ENCODE data around the gene TRAPPC2L. TPM values are rescaled to one million over a fixed set of nuclear protein-coding genes. Genes with fewer than 3 reads are reported as not detected.
"Not testable (repeated sequence)": the region's sequence is repeated elsewhere in the genome, so short reads cannot be mapped to it uniquely, and the experiment has no call there.

The TRAPPC2L gene
- total RNA-seq, 1 donor from 2014 or later, result 30.4 TPM

GRCh38 chr16:88878967-88879787, 22.2 kb downstream of the TRAPPC2L start:
- no peak for DNase-seq

GRCh38 chr16:88879788-88880055, 22.8 kb downstream of the TRAPPC2L start:
- no peak for DNase-seq

- no peak for DNase-seq
Observed at GRCh38 chr16:88880226-88881006, 23.5 kb downstream of the TRAPPC2L start.

DNA sequence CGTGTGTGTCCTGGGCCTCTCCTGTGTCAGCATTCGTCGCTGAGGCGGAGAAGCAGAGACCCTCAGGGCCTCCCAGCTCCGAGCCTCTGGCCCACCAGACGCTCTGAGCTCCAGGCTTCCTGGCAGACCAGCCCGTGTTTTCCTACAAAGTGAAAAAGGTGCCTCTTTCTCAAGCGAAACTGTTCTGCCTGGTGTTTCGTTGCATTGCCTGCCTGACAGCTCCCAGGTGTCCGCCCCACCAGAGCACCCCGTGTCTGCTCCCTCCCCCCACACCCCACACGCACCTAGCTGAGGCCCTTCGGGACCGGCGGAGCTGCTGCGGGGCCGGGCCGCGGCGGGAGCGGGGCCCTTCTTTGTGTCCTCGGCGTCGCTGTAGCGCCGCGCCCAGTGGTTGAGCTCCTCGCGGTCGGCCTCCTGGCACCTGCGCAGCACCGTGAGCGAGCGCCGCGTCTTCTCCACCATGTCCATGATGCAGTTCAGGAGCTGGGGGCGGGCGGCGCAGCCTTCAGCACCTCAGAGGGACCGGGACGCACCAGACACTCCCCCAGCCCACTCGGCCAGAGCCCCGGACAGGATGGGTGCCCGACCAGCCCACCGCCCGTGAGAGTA, 24.2 kb downstream of the TRAPPC2L start:
- DNase-seq, result no peak

DNA sequence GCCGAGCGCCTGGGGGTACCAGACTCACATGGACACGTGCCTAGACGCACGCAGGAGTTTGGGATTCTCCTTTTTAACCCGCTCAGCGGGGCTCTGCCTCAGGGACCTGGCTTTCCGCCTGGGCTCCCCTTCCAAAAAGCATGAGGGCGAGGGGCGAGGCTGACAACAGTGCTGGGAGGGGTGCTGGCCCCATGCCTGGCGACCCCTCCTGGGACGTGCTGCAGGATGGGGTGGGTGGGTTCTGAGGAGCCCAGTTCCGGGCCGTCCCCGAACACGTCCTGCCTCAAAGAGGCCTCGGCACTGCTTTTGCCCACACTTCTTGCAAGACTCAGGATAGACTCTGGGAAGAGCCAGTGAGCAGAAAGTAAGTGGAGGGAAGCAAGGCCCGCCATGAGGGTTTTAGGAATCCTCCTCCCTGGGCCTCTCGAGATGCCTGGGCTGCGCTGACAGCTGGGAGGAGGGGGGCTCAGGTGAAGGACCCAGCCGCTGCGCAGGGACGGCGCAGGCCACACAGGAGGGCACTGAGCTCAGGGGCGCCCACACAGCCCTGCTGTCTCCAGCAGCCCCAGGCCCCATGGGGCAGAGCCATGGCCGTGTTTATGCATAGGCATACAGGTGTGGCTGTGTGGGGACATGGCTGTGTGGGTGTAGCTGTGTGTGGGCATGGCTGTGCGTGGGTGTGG, 24.9 kb downstream of the TRAPPC2L start:
- no peak for DNase-seq

GRCh38 chr16:88882358-88883030, 25.6 kb downstream of the TRAPPC2L start:
- DNase-seq, result no peak

GRCh38 chr16:88883117-88883895, 26.4 kb downstream of the TRAPPC2L start:
- DNase-seq, result no peak

DNA sequence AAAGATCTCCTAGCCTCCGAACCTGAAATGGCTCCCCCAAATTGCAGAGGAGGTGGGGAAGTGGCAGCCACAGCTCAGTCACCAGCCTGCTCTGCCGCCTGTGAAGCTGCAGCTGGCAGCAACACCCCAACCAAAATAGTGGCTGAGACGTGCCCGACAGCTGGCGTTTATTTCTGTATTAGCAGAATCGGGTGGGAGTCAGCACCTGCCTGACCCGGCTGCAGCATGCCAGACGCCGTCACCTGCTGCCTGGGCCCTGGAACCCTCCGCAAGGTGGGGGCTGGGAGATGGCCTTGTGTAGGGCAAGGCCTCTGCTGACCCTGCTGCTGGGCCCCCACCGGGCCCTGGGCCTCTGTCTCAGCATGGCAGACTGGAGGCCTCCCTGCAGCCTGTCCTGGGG, 27.0 kb downstream of the TRAPPC2L start:
- DNase-seq, result peak; percentile 16

- DNase-seq, result no peak
Observed at GRCh38 chr16:88884569-88885271, 27.8 kb downstream of the TRAPPC2L start.

DNA sequence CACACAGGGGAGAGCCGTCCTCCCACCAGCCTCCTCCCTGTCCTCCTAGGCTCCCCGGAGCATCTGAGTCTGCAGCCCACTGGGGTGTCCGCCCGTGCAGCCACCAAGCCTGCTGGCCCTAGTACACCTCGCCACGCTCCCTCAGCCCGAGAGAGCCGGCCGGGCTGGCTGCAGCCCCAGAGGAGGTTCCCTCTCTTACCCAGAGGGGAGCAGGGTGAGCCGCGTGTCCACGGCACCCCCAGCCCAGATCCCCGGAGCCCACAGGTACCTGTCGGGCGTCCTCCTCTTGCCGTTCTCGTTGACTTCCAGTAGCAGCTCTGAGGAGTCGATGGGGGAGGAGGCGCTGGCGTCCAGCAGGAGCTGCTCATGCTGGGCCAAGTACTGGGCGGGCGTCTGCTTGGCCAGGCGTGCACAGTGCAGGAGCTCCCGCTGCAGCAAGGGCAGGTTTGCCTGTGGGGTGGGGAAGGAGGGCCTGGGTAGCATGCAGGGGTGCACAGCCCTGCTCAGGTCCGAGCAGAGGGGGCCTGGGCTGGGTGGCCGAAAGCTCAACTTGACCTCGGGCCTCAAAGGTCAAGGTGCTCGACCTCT, 28.9 kb downstream of the TRAPPC2L start:
- DNase-seq, result no peak

DNA sequence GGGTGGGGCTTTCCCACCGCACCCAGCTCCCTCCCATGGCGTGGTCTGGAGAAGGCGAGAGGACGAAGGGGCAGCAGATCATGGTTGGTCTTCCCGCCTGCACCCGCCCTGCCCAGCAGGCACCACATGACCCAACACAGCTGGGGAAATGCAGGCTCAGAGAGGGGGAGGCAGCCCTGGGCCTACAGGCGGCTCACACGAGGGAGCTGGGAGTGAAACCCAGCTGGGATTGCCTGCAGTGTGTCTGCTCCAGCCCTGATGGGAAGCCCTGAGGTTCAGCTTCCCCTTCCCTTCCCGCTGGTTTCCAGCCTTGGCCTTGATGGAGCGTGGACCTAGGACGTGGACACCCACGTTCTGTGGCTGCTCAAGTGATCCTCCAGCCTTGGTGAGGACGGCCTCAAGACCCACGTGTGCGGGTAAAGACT, 29.5 kb downstream of the TRAPPC2L start:
- DNase-seq, result no peak

DNA sequence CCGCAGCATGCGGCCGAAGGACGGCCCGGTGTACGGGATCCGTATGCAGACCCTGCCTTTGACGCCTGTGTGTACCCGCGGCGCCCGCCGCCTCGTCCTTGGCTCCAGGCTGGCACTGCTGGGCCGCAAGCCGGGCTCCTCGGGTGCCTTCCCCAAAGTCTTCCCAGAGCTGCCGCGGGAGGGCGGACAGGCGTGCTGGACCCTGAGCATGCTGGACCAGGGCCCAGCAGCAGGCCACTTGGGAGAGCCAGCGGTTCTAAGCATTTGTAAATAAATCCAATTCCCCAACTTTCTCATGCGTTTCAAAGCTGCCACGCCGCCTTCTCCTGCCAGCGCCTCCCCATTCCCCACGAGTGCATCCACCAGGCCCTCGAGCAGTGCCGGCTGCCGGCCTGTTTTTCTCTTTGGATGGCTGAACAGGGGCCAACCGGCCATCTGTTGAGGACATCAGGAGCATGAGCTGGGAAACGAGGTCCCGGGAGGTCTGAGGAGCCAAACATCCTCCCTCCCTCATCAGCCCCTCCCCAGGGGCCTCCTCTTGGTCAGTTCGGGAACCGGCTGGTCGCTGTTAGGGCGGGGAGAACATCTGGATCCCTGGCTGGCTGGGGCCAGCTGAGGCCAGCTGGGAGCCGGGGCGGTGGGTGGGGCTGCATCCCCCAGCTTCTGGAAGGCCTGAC, 30.1 kb downstream of the TRAPPC2L start:
- no peak for DNase-seq

- DNase-seq, result no peak
Observed at GRCh38 chr16:88888057-88888456, 31.1 kb downstream of the TRAPPC2L start.

DNA sequence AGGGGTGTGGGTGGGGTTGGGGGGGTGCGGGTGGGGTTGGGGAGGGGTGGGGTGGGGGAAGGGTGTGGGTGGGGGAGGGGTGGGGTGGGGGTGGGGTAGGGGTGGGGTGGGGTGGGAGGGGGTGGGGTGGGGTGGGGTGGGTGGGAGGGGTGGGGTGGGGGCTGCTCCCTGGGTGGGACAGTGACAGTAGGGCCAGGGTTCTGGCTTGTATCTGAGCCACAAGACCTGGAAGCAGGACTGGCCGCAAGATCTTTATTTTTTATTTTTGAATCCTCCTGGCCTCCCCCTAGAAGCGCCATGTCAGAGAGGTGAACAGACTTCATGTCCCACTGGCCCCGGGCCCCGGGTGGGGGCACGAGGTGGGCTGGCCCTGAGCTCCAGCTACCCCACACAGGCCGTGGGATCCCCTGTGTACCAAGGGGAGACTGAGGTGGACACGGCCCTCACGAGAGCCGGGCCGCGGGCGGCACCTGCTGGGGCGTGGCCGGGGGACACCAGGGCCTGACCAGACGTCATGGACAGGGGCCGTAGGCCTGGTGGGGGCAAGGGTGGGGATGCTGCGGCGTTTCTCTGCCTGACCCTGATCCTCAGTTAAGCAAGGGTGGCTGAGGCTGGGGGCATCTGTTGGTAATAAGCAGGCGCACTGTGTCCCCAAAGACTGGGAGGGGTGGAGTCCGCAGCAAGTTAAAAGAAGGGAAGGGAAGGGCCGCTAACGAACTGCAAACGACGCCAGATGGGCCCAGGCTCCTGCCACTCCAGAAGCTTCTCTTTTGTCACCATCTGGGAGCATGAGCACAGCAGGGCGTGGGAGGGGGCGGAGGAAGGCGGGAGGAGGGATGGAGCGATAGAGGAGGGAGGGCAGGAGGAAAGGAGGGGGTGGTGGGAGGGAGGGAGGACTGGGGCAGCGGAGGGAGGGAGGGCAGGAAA, 31.8 kb downstream of the TRAPPC2L start:
- no peak for DNase-seq

- not testable (repeated sequence) for DNase-seq
Observed at GRCh38 chr16:88889702-88890352, 32.9 kb downstream of the TRAPPC2L start.

- DNase-seq, result no peak
Observed at GRCh38 chr16:88891083-88891482, 34.2 kb downstream of the TRAPPC2L start.

DNA sequence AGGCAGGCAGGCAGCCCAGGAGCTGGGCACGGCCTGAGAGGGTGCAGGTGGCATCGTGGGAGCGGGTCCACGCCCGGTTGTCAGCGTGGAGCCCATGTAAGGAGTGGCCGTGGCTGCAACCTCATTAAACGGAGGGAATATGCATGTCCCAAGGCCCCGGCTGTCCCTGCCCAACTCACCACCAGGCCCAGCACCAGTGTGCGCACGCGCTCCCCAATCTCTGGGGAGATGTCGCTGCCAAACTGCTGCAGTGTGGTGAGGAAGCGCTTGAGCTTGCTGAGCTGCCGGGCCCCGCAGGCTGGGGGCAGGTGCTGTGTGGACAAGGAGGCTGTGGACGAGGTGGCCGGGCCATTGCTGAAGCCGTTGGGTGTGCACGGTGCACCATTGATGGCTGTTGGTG, 35.1 kb downstream of the TRAPPC2L start:
- DNase-seq, result no peak

All from occipital lobe (tissue), 2 donors.